Hepatocyte (in vitro differentiated cells): ENCODE data around the gene TSPAN12. TPM values are rescaled to one million over a fixed set of nuclear protein-coding genes. Genes with fewer than 3 reads are reported as not detected.

Experiments
- DNase-seq: peaks from one replicate; pipeline ENCODE4 v3.0.0-alpha.2; 2016; ENCODE audit warnings: low spot score
- H2AFZ ChIP-seq: fragments of 200-600 bp; sonication (generic); 2 replicates; pipeline ENCODE4 v1.6.0; 2016; ENCODE audit warnings: antibody characterized with exemption, mild to moderate bottlenecking
- H3K27ac ChIP-seq: fragments of 200-600 bp; sonication (generic); 2 replicates; pipeline ENCODE4 v1.5.1; 2016; ENCODE audit warnings: mild to moderate bottlenecking
- H3K27me3 ChIP-seq: fragments of 200-600 bp; sonication (generic); 2 replicates; pipeline ENCODE4 v1.6.1; 2016
- H3K36me3 ChIP-seq: fragments of 200-600 bp; sonication (generic); replicated peaks from 2 replicates; pipeline ENCODE4 v1.5.1; 2016; ENCODE audit warnings: low read depth; ENCODE audit not compliant: insufficient read depth
- H3K4me1 ChIP-seq: fragments of 200-600 bp; sonication (generic); 2 replicates; pipeline ENCODE4 v1.5.1; 2016; ENCODE audit warnings: mild to moderate bottlenecking, moderate library complexity; ENCODE audit not compliant: insufficient read depth
- H3K4me2 ChIP-seq: fragments of 200-600 bp; sonication (generic); 2 replicates; pipeline ENCODE4 v1.6.0; 2016
- H3K4me3 ChIP-seq: fragments of 200-600 bp; sonication (generic); 2 replicates; pipeline ENCODE4 v1.5.1; 2016; ENCODE audit warnings: mild to moderate bottlenecking
- H3K79me2 ChIP-seq: fragments of 200-600 bp; sonication (generic); 2 replicates; pipeline ENCODE4 v1.6.0; 2017; ENCODE audit warnings: mild to moderate bottlenecking
- H3K9me2 ChIP-seq: fragments of 200-600 bp; sonication (generic); replicated peaks from 2 replicates; pipeline ENCODE4 v1.6.0; 2017; ENCODE audit warnings: mild to moderate bottlenecking; ENCODE audit not compliant: insufficient read depth
- H3K9me3 ChIP-seq: fragments of 200-600 bp; sonication (generic); 2 replicates; pipeline ENCODE4 v1.5.1; 2016; ENCODE audit warnings: low read depth, mild to moderate bottlenecking
- H4K20me1 ChIP-seq: fragments of 200-600 bp; sonication (generic); 2 replicates; pipeline ENCODE4 v1.6.0; 2016; ENCODE audit warnings: mild to moderate bottlenecking; ENCODE audit not compliant: insufficient read depth, poor library complexity, severe bottlenecking
- CTCF ChIP-seq: fragments of 200-600 bp; sonication (generic); IDR thresholded peaks from 2 replicates; pipeline ENCODE4 v1.5.1; 2016; ENCODE audit warnings: antibody characterized with exemption, mild to moderate bottlenecking; ENCODE audit not compliant: poor library complexity
- EZH2 ChIP-seq: fragments of 200-600 bp; sonication (generic); IDR thresholded peaks from 2 replicates; pipeline ENCODE4 v1.6.1; 2016; ENCODE audit warnings: antibody characterized with exemption, mild to moderate bottlenecking, borderline replicate concordance
- EZH2phosphoT487 ChIP-seq: fragments of 200-600 bp; sonication (generic); IDR thresholded peaks from one replicate; pipeline ENCODE4 v1.6.1; 2018; ENCODE audit warnings: antibody characterized with exemption, mild to moderate bottlenecking, low read depth, moderate library complexity; ENCODE audit not compliant: unreplicated experiment, severe bottlenecking
- WGBS: methylation state at CpG from one replicate; pipeline ENCODE4 v1.1.6; 2016; ENCODE audit warnings: low lambda C conversion rate; ENCODE audit errors: missing lambda C conversion rate; 5-methylcytosine and 5-hydroxymethylcytosine counted together
- polyA plus RNA-seq: library from polyadenylated mRNA; unstranded; fragments of >200 nt; fragmentation: Nextera tagmentation; extraction: Ambion mirVana; gene quantifications from 2 replicates; pipeline ENCODE4 v1.2.1, GENCODE V29; 2016
- total RNA-seq: library from RNA; depleted of rRNA; stranded (reverse); fragments of >200 nt; gene quantifications from 2 replicates; pipeline ENCODE4 v1.2.3, GENCODE V29; 2014

TSPAN12 gene
- total and polyA plus RNA-seq, 2 experiments from 2014 or later = 16.8 to 26.0 TPM

DNA sequence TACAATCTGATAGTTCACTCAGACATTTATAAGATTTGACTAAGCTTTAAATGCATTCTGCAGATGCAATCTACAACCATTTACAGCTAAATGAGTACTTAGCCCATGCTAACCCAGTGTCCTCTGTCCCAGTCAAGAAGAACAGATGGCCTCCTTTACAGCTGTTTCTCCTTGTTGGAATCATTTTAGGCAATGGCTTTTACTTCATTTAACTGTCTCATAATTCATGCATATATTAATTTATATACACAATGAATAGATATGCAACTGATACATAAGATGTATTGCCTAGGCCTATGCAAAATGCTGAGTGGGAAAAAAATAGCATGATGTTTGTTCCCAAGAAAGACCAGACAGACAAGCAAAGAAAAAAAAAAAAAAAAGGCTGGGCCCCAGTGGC lies 82.2 kb downstream of the TSPAN12 start:
- no peak for DNase-seq
- H3K36me3 ChIP-seq = no peaks in the 10 kb centered on the region
- H3K9me2 ChIP-seq = no peaks in the 10 kb centered on the region
- no peaks in the 10 kb centered on the region for H3K9me3 ChIP-seq
- no peak overlapping the region for H3K4me3 ChIP-seq
- H3K27me3 ChIP-seq = no peaks in the 10 kb centered on the region
- no peaks in the 10 kb centered on the region for H3K79me2 ChIP-seq
- H4K20me1 ChIP-seq = no peaks in the 10 kb centered on the region
- no peaks in the 10 kb centered on the region for H3K4me1 ChIP-seq
- no peak overlapping the region for H3K4me2 ChIP-seq
- H3K27ac ChIP-seq = no peak overlapping the region
- H2AFZ ChIP-seq = no peak overlapping the region
- TF ChIP-seq EZH2 = no peak
- no peak for TF ChIP-seq EZH2phosphoT487
- TF ChIP-seq CTCF = no peak

- DNase-seq = no peak
- no peaks in the 10 kb centered on the region for H3K4me1 ChIP-seq
- H2AFZ ChIP-seq = no peak overlapping the region
- no peaks in the 10 kb centered on the region for H3K9me2 ChIP-seq
- H3K79me2 ChIP-seq = no peaks in the 10 kb centered on the region
- no peak for TF ChIP-seq EZH2
- no peak for TF ChIP-seq CTCF
- no peak for TF ChIP-seq EZH2phosphoT487
- H3K9me3 ChIP-seq = no peaks in the 10 kb centered on the region
- H3K27me3 ChIP-seq = no peaks in the 10 kb centered on the region
- H3K4me3 ChIP-seq = no peak overlapping the region
- H3K36me3 ChIP-seq = no peaks in the 10 kb centered on the region
- WGBS = 62% methylated on average over 3 of the region's 3 CpGs
- H3K4me2 ChIP-seq = no peak overlapping the region
- H4K20me1 ChIP-seq = no peaks in the 10 kb centered on the region
- no peak overlapping the region for H3K27ac ChIP-seq
Observed at GRCh38 chr7:120774481-120774880, 83.5 kb downstream of the TSPAN12 start.

GRCh38 chr7:120770206-120770605 lies 87.7 kb downstream of the TSPAN12 start:
- no peak overlapping the region for H3K4me2 ChIP-seq
- H2AFZ ChIP-seq = no peak overlapping the region
- no peaks in the 10 kb centered on the region for H4K20me1 ChIP-seq
- no peaks in the 10 kb centered on the region for H3K79me2 ChIP-seq
- H3K27me3 ChIP-seq = no peaks in the 10 kb centered on the region
- no peaks in the 10 kb centered on the region for H3K9me3 ChIP-seq
- no peaks in the 10 kb centered on the region for H3K36me3 ChIP-seq
- no peaks in the 10 kb centered on the region for H3K9me2 ChIP-seq
- no peak for DNase-seq
- no peak overlapping the region for H3K27ac ChIP-seq
- no peak for TF ChIP-seq EZH2
- TF ChIP-seq CTCF = no peak
- TF ChIP-seq EZH2phosphoT487 = no peak
- 70% methylated on average over 3 of the region's 3 CpGs for WGBS
- H3K4me3 ChIP-seq = no peak overlapping the region
- H3K4me1 ChIP-seq = no peaks in the 10 kb centered on the region

- Histone ChIP-seq H3K4me3 (no peak overlapping the region), H4K20me1 (no peaks in the 10 kb centered on the region), H3K9me2 (no peaks in the 10 kb centered on the region), H3K36me3 (no peaks in the 10 kb centered on the region), H3K4me2 (no peak overlapping the region), H3K4me1 (no peaks in the 10 kb centered on the region), H3K79me2 (no peaks in the 10 kb centered on the region), H3K27ac (no peak overlapping the region), H2AFZ (no peak overlapping the region), H3K9me3 (no peaks in the 10 kb centered on the region), H3K27me3 (no peaks in the 10 kb centered on the region)
- WGBS = 55% methylated on average over 3 of the region's 3 CpGs
- TF ChIP-seq EZH2 = no peak
- TF ChIP-seq EZH2phosphoT487 = no peak
- TF ChIP-seq CTCF = no peak
- DNase-seq = no peak
Observed at GRCh38 chr7:120760851-120761250, 97.1 kb downstream of the TSPAN12 start.
